Ascending aorta (tissue), 2 donors: ENCODE measurements around the gene RACGAP1. TPM values are rescaled to one million over a fixed set of nuclear protein-coding genes. Genes with fewer than 3 reads are reported as not detected.
A peak's percentile ranks its signal among the peaks of the same experiment; 100 is the strongest.

Experiments used
- DNase-seq, 2 donors: peaks; one replicate each; pipeline ENCODE4 v3.0.0-alpha.2; 2019; ENCODE audit warnings: low spot score in 2 of 2
- H3K27ac ChIP-seq, 2 donors: fragments of 200-600 bp; sonication (generic); one replicate each; pipeline ENCODE4 v1.5.1; 2016 to 2017; ENCODE audit warnings: mild to moderate bottlenecking in 1 of 2
- H3K27me3 ChIP-seq: fragments of 200-600 bp; sonication (generic); one replicate; pipeline ENCODE4 v1.5.1; 2017
- H3K36me3 ChIP-seq, 2 donors: fragments of 200-600 bp; sonication (generic); one replicate each; pipeline ENCODE4 v1.5.1; 2016
- H3K4me1 ChIP-seq, 2 donors: fragments of 200-600 bp; sonication (generic); one replicate each; pipeline ENCODE4 v1.5.1; 2016 to 2017; ENCODE audit warnings: mild to moderate bottlenecking in 1 of 2
- H3K4me3 ChIP-seq, 2 donors: fragments of 200-600 bp; sonication (generic); one replicate each; pipeline ENCODE4 v1.5.1; 2016 to 2017; ENCODE audit warnings: mild to moderate bottlenecking in 1 of 2
- H3K9me3 ChIP-seq, 2 donors: fragments of 200-600 bp; sonication (generic); one replicate each; pipeline ENCODE4 v1.5.1; 2016
- intact Hi-C: fragments of 100-400 bp; cut with DNase I; formaldehyde crosslinking; loops from one replicate; pipeline ENCODE4 v1.15.1; 2023
- total RNA-seq: library from RNA; depleted of rRNA; stranded (reverse); fragments of >200 nt; gene quantifications from one replicate; pipeline ENCODE4 v1.1.0, GENCODE V29; 2016
- TF ChIP-seq, protein P1 (sequence below), 3 experiments: fragments of 200-600 bp in 2 of 3; fragments of 450-650 bp in 1 of 3; sonication (generic) in 2 of 3; IDR thresholded peaks; one replicate each; pipeline ENCODE4 v1.5.1; 2016 to 2019; ENCODE audit warnings: antibody characterized with exemption in 3 of 3, mild to moderate bottlenecking in 1 of 3, moderate library complexity in 1 of 3

The RACGAP1 gene
- total RNA-seq: 5.1 TPM

DNA sequence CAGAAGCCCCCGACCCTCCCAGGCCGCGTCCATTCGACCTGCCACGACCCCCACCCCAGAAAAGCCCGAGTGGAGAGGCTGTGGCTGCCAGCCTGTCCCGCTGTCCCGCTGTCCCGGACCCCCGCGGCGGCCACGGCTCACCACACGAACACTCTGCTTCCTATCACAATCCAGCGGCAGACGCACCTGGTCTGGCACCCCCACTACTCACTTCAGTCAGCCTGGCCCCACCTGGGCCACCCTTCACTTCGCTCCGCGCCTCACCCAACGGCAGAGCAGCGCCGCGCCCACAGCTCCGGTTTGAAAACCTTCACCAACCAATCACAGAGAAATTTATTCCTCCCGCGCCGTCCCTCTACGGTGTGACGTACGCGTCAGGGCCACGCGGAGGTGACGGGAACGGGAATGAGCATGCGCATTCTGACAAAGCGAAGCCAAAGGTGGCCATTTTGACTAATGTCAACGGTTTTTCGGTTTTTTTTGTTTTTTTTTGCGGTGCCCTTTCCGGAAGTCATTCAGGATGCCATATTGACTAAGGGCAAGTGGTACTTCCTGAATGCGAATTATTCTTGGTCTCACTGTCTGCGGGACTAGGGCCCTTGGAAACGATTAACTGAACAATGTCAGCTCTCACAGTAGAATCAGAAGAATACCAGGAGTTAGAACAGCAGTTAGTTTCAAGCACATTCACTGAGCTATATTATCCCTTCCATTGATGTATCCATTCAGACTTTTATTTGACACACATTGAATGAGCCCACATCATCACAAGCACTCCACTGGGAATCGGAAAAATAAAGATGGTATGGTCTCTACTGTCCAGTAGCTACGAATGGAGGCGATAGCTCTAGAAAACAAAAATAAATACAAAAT lies at the start of gene RACGAP1:
TSS of gene RACGAP1 (minus strand) at position 308 of the 873 bp plus-strand sequence. CDS start 8,779 bp downstream, outside the sequence.
- peak within 1 kb of the TSS in 1 of 2 donors; percentile 13 for H3K27ac ChIP-seq
- H3K36me3 ChIP-seq: no peaks in the 10 kb centered on the region
- H3K4me1 ChIP-seq: no peaks in the 10 kb centered on the region
- H3K27me3 ChIP-seq: no peaks in the 10 kb centered on the region
- DNase-seq: peak; percentile 86 to 97
- no peaks in the 10 kb centered on the region for H3K9me3 ChIP-seq
- TF ChIP-seq, protein P1, sequence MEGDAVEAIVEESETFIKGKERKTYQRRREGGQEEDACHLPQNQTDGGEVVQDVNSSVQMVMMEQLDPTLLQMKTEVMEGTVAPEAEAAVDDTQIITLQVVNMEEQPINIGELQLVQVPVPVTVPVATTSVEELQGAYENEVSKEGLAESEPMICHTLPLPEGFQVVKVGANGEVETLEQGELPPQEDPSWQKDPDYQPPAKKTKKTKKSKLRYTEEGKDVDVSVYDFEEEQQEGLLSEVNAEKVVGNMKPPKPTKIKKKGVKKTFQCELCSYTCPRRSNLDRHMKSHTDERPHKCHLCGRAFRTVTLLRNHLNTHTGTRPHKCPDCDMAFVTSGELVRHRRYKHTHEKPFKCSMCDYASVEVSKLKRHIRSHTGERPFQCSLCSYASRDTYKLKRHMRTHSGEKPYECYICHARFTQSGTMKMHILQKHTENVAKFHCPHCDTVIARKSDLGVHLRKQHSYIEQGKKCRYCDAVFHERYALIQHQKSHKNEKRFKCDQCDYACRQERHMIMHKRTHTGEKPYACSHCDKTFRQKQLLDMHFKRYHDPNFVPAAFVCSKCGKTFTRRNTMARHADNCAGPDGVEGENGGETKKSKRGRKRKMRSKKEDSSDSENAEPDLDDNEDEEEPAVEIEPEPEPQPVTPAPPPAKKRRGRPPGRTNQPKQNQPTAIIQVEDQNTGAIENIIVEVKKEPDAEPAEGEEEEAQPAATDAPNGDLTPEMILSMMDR (IDR thresholded peaks at IDR 0.05): no peak
- intact Hi-C loops: loop anchor here (1.0 kb wide), 3 partner anchors 142 to 480 kb away; partner anchors contain the start of genes CERS5 and MCRS1
- H3K4me3 ChIP-seq: peak within 1 kb of the TSS; percentile 66 to 69

- intact Hi-C loops: loop anchor here (2.0 to 5.0 kb wide), 2 partner anchors 241 to 296 kb away; no protein-coding TSS in a partner anchor
- H3K4me1 ChIP-seq: no peaks in the 10 kb centered on the region
- H3K9me3 ChIP-seq: no peaks in the 10 kb centered on the region
- no peaks in the 10 kb centered on the region for H3K27me3 ChIP-seq
- no peak overlapping the region for H3K27ac ChIP-seq
- no peaks in the 10 kb centered on the region for H3K36me3 ChIP-seq
- TF ChIP-seq, protein P1 (IDR thresholded peaks at IDR 0.05): no peak
- H3K4me3 ChIP-seq: no peak overlapping the region
- DNase-seq: no peak
Observed at GRCh38 chr12:50073712-50074111, 48.4 kb upstream of the RACGAP1 start.

- no peak overlapping the region for H3K27ac ChIP-seq
- TF ChIP-seq, protein P1 (IDR thresholded peaks at IDR 0.05): no peak
- H3K4me1 ChIP-seq: no peaks in the 10 kb centered on the region
- intact Hi-C loops: loop anchor here (5.0 kb wide), 1 partner anchor 296 kb away; no protein-coding TSS in a partner anchor
- H3K4me3 ChIP-seq: no peak overlapping the region
- H3K36me3 ChIP-seq: no peaks in the 10 kb centered on the region
- no peak for DNase-seq
- H3K27me3 ChIP-seq: no peaks in the 10 kb centered on the region
- H3K9me3 ChIP-seq: no peaks in the 10 kb centered on the region
Observed at GRCh38 chr12:50073206-50073605, 47.9 kb upstream of the RACGAP1 start.

GRCh38 chr12:50072198-50072907 lies 47.1 kb upstream of the RACGAP1 start:
- no peak overlapping the region for H3K4me3 ChIP-seq
- no peaks in the 10 kb centered on the region for H3K27me3 ChIP-seq
- H3K36me3 ChIP-seq: no peaks in the 10 kb centered on the region
- DNase-seq: no peak
- H3K9me3 ChIP-seq: no peaks in the 10 kb centered on the region
- no peak overlapping the region for H3K27ac ChIP-seq
- H3K4me1 ChIP-seq: no peaks in the 10 kb centered on the region
- intact Hi-C loops: loop anchor here (5.0 kb wide), 1 partner anchor 295 kb away; no protein-coding TSS in a partner anchor
- TF ChIP-seq, protein P1 (IDR thresholded peaks at IDR 0.05): no peak

DNA sequence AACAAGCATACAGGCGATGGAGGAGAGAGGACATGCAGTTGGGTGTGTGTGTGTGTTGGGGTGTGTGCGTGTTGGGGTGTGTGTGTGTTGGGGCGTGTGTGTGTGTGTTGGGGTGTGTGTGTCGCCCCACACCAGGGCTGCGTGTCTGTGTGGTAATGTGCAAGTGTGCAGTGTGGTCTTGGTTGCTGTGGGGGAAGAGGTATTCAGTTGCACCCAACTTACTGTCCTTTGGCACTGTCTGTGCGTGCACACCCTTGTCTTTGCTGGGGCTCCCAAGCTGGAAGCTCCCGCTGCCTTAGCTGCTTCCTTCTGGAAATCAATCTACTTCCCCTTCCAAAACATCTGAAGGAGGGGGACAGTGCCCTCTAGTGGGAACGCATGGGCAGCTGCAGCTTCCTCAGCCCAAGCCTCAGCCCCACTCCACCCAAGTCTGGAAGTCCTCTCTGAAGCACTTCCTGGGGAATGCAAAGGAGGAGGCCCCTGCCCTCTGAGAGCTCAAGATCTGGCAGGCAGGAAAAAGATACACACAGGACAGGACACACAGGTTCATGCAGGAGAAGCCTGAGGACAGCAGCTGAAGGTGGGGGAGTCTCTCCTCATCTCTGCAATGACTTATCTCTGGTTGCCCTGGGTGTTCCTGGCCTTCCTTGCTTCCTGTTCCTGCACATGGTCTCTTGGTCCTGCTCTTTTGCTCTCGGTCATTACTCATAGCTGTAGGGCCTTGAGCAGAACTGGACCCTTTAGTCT lies 45.2 kb upstream of the RACGAP1 start:
- TF ChIP-seq, protein P1 (IDR thresholded peaks at IDR 0.05): peak; percentile 72 to 94 (median 93)
- Histone ChIP-seq H3K27me3 (no peaks in the 10 kb centered on the region), H3K4me1 (no peaks in the 10 kb centered on the region), H3K36me3 (no peaks in the 10 kb centered on the region), H3K27ac (no peak overlapping the region), H3K9me3 (no peaks in the 10 kb centered on the region), H3K4me3 (no peak overlapping the region)
- intact Hi-C loops: loop anchor here (1.0 to 5.0 kb wide), 3 partner anchors 31 to 293 kb away; no protein-coding TSS in a partner anchor
- peak in 1 of 2 donors; percentile 88 for DNase-seq
